BE2C (cell line): ENCODE results near the gene PRSS53.

Source experiments
- DNase-seq: peaks from one replicate; pipeline ENCODE4 v3.0.0-alpha.2; 2020
- H3K27me3 ChIP-seq: fragments of 250-450 bp; sonication (Bioruptor Pico); 2 replicates; pipeline ENCODE4 v1.5.1; 2020; ENCODE audit warnings: mild to moderate bottlenecking
- H3K36me3 ChIP-seq: fragments of 250-450 bp; sonication (Bioruptor Pico); 2 replicates; pipeline ENCODE4 v1.5.1; 2020; ENCODE audit warnings: mild to moderate bottlenecking
- H3K4me1 ChIP-seq: fragments of 250-450 bp; sonication (Bioruptor Pico); 2 replicates; pipeline ENCODE4 v1.5.1; 2020
- H3K4me3 ChIP-seq: 2 replicates; pipeline ENCODE4 v1.5.1; 2011; ENCODE audit warnings: low read depth, low read length
- H3K9me3 ChIP-seq: fragments of 250-450 bp; sonication (Bioruptor Pico); 2 replicates; pipeline ENCODE4 v1.5.1; 2020
- TF ChIP-seq, protein P1 (sequence below): IDR thresholded peaks from 2 replicates; pipeline ENCODE4 v1.5.1; 2012; ENCODE audit warnings: mild to moderate bottlenecking, low read depth, low read length

Gene PRSS53

DNA sequence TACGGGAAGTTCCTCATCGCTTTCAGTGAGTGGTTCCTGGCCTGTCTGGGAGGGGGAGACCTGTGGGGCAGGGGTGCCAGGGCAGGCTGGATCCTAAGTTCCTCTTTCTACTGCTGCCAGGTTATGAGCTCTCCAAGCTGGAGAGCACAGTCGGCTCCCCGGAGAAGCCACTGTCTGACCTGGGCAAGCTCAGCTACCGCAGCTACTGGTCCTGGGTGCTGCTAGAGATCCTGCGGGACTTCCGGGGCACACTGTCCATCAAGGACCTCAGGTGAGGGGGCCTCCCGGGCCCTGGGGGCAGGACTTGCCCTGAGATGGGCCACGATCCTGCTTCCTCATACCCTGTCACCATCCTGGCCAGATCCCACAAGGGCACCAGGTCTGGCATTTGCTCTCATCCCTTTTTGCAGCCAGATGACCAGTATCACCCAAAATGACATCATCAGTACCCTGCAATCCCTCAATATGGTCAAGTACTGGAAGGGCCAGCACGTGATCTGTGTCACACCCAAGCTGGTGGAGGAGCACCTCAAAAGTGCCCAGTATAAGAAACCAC is 41.7 kb upstream of the PRSS53 start:
- Histone ChIP-seq H3K4me1 (peaks cover 23% of the 10 kb centered on the region), H3K36me3 (peaks cover 11% of the 10 kb centered on the region), H3K4me3 (no peak overlapping the region), H3K9me3 (no peaks in the 10 kb centered on the region), H3K27me3 (no peaks in the 10 kb centered on the region)
- no peak for DNase-seq
- TF ChIP-seq, protein P1, sequence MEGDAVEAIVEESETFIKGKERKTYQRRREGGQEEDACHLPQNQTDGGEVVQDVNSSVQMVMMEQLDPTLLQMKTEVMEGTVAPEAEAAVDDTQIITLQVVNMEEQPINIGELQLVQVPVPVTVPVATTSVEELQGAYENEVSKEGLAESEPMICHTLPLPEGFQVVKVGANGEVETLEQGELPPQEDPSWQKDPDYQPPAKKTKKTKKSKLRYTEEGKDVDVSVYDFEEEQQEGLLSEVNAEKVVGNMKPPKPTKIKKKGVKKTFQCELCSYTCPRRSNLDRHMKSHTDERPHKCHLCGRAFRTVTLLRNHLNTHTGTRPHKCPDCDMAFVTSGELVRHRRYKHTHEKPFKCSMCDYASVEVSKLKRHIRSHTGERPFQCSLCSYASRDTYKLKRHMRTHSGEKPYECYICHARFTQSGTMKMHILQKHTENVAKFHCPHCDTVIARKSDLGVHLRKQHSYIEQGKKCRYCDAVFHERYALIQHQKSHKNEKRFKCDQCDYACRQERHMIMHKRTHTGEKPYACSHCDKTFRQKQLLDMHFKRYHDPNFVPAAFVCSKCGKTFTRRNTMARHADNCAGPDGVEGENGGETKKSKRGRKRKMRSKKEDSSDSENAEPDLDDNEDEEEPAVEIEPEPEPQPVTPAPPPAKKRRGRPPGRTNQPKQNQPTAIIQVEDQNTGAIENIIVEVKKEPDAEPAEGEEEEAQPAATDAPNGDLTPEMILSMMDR: no peak

DNA sequence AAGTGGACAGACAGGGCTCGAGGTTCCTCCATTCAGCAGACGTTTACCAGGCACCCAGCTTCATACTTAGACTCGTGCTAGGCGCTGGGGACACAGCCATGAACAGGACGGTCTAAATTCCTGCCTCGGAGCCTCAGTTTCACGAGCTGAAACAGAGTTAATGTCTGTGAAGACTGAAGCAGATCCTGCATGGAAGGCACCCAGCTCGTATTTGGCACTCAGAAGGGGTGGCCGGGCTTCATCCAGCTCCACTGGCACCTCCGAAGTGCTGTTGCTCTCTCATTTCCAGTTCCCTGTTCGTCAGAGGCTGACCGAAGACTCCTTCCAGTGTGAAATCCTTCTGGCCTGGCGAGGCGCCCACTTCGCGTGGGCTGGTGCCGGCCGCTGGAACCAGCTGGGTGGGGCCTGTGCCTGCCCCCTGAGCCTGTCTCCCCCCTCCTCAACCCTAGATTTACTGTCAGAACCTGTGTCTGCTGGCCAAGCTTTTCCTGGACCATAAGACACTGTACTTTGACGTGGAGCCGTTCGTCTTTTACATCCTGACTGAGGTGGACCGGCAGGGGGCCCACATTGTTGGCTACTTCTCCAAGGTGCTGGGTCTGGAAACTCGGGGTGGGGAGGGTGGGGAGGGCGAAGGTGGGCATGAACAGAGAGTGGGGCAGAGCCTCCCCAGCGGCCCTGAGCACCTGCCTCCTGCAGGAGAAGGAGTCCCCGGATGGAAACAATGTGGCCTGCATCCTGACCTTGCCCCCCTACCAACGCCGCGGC is 41.0 kb upstream of the PRSS53 start:
- TF ChIP-seq, protein P1: no peak
- Histone ChIP-seq H3K27me3 (no peaks in the 10 kb centered on the region), H3K4me3 (no peak overlapping the region), H3K4me1 (peaks cover 17% of the 10 kb centered on the region), H3K9me3 (no peaks in the 10 kb centered on the region), H3K36me3 (peaks cover 11% of the 10 kb centered on the region)
- no peak for DNase-seq

DNA sequence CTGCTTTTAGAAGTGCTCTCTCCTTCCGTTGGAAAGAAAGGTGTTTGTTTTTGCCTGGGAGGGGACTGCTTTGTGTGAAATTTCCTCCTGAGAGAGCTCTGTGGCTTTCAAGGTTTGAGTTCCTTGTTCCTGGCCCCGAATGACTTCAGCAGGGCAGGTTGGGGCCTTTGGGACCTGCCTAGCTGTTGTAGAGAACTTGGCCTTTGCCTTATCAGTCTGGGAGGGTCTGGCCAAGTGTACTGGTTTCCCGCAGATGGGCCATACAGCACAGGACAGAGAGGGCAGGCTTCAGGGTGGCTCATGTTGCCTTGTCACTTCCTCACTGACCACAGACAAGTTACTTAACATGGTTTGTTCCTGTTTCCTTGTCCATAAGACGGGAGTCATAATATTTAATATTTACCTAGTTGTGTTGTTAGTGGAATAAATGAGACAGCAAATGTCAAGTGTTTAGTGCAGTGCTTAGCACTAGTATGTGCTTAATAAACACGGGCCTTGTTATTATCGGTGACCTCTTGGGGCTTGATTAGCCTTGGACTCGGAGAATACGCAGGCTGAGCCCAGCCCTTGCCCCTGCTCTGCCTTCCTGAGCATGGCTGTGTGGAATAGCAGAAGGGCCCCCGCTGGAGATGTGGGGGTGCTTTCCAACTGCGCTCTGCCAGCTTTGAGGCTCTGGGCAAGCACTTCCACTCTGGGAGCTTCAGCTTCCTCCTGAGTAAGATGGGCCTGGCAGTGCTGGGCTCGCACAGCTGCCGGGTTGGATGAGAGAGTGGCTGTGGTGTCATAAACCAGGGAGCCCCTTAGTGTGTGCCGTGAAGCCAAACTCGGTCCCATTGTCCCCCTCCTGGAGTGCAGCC is 40.2 kb upstream of the PRSS53 start:
- H3K4me1 ChIP-seq: peaks cover 10% of the 10 kb centered on the region
- no peaks in the 10 kb centered on the region for H3K27me3 ChIP-seq
- H3K9me3 ChIP-seq: no peaks in the 10 kb centered on the region
- no peak overlapping the region for H3K4me3 ChIP-seq
- TF ChIP-seq, protein P1: no peak
- no peak for DNase-seq
- peaks cover 15% of the 10 kb centered on the region for H3K36me3 ChIP-seq

DNA sequence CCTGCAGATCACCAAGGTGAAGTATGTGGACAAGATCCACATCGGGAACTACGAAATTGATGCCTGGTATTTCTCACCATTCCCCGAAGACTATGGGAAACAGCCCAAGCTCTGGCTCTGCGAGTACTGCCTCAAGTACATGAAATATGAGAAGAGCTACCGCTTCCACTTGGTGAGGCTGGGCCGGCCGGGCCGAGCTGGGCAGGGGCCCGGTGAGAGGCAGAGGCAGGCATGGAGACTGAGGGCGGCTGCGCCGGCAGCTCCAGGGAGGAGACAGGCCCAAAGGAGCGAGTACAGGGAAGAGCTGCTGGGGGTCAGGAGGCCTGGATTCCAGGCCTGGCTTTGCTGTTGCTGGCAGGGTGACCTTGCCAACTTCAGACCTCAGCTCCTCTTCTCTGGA is 38.4 kb upstream of the PRSS53 start:
- TF ChIP-seq, protein P1: no peak
- H3K4me3 ChIP-seq: no peak overlapping the region
- H3K9me3 ChIP-seq: no peaks in the 10 kb centered on the region
- H3K36me3 ChIP-seq: peaks cover 21% of the 10 kb centered on the region
- no peaks in the 10 kb centered on the region for H3K4me1 ChIP-seq
- no peak for DNase-seq
- no peaks in the 10 kb centered on the region for H3K27me3 ChIP-seq

DNA sequence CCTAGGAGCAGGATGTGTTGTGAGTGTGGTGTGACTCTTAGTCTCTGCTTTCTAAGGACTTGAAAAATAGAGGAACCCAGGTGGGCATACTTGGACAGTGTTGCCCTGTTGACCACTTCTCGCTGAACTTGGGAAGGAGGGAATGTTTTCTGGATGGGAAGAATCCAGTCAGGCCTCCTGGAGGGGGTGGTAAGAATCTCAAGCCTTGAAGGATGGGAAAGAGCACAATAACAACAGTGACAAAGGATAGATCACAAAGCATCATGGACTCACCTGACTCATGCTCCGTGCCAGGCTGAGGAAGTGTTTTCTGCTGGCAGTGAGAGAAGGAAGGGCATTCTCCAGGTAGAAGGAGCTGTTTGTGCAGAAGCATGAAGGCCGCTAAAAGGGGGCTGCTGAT is 37.1 kb upstream of the PRSS53 start:
- TF ChIP-seq, protein P1: no peak
- Histone ChIP-seq H3K27me3 (no peaks in the 10 kb centered on the region), H3K9me3 (no peaks in the 10 kb centered on the region), H3K36me3 (peaks cover 28% of the 10 kb centered on the region), H3K4me3 (no peak overlapping the region), H3K4me1 (no peaks in the 10 kb centered on the region)
- no peak for DNase-seq

DNA sequence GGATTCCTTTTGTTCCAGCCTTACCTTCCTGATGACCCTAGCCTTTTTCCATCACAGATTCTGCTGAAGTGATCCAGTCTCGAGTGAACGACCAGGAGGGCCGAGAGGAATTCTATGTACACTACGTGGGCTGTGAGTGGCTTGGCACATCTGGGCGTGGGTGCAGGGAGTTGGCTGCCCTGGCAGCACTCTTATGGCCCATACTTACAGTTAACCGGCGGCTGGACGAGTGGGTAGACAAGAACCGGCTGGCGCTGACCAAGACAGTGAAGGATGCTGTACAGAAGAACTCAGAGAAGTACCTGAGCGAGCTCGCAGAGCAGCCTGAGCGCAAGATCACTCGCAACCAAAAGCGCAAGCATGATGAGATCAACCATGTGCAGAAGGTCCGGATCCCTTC is 31.4 kb upstream of the PRSS53 start:
- DNase-seq: no peak
- H3K4me1 ChIP-seq: no peaks in the 10 kb centered on the region
- no peak overlapping the region for H3K4me3 ChIP-seq
- H3K27me3 ChIP-seq: no peaks in the 10 kb centered on the region
- TF ChIP-seq, protein P1: no peak
- H3K36me3 ChIP-seq: peaks cover 41% of the 10 kb centered on the region
- no peaks in the 10 kb centered on the region for H3K9me3 ChIP-seq
